ENCODE results near the gene RNF25. TPM values are rescaled to one million over a fixed set of nuclear protein-coding genes. Genes with fewer than 3 reads are reported as not detected.

RNF25 gene
- total RNA-seq, 1 donor from 2014 or later, result 25.5 TPM

DNA sequence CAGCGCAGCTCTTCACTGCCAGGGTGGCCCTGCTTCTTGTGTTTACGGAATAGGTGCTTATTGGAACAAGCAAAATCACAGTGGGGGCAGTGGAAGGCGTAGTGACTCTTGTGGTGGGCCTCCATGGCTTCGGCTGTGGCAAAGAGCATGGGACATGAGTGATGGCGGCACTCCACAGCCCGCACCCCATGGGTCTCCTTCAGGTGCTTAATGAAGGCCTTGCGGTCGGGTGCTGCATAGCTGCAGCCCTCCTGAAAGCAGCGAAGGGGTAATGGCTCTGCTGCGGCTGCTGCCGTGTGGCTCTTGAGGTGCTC is 23.1 kb downstream of the RNF25 start:
- intact Hi-C loops (cut with DNase I), result loop anchor here (10.0 kb wide), 1 partner anchor 244 kb away; no protein-coding TSS in a partner anchor
- DNase-seq (ENCODE audit: extremely low spot score in 2 of 2), result no peak
- no peaks in the 10 kb centered on the region for H3K27me3 ChIP-seq
- H3K36me3 ChIP-seq, result peaks cover 7 to 86% of the 10 kb centered on the region in 2 donors
- TF ChIP-seq CTCF (IDR thresholded peaks at IDR 0.05) (no peak), POLR2AphosphoS5 (IDR thresholded peaks at IDR 0.05; ENCODE audit: insufficient read depth in 1 of 2, low read depth in 1 of 2) (no peak), POLR2A (IDR thresholded peaks at IDR 0.05) (no peak)
- no peaks in the 10 kb centered on the region for H3K9me3 ChIP-seq
- no peak overlapping the region for H3K27ac ChIP-seq
- no peak overlapping the region for H3K4me3 ChIP-seq
- no peaks in the 10 kb centered on the region for H3K4me1 ChIP-seq

DNA sequence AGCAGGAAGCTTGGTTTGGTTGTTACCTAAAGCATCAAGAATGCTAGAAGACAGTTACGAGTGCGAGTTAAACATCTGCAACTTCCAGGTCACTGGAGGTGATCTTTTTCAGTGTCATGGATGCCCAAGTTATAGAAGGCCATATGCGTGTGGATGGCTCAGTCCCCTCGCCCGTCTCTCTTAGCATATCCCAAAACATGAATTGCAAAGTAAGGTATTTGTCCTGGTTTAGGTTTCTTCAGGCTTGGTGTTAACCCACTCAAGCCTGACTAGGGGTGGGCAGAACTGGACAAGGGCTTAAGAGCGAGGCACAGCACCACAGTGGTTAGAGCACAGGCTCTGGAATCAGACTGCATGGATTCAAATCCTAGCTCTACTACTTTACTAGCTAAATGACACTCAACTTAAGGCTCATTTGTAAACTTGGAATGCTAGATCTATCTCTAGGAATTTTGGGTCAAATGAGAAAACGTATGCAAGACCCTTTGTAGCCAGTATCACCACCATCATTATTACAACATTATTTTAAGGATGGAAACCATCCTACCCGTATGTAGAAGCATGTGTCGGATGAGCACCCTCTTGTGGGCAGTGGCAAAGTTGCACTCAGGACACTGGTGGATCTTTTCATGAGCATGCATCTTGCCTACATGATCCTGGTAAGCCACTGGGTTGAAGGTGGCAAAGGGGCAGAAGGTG is 23.6 kb downstream of the RNF25 start:
- peaks cover 7 to 88% of the 10 kb centered on the region in 2 donors for H3K36me3 ChIP-seq
- DNase-seq (ENCODE audit: extremely low spot score in 2 of 2), result no peak

DNA sequence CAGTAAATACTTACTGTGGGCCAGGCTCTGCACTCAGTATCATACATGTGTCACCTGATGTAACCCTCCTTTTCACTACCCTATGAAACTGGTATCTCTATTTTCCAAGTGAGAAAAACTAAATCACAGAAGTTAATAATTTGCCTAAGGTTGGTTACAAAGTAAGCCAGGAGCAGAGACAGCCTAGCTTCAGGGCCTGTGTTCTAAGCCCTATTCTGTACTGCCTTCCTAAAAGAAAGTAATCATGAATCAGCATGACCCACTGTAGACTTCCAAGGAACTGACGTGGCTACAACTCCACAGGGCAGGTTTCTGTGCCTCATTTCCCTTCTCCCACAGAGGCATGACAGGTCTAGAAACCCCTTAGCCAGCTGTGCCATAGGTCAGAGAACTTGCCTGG is 26.7 kb downstream of the RNF25 start:
- Histone ChIP-seq H3K4me3 (no peak overlapping the region), H3K9me3 (no peaks in the 10 kb centered on the region), H3K27ac (no peak overlapping the region), H3K4me1 (no peaks in the 10 kb centered on the region), H3K27me3 (no peaks in the 10 kb centered on the region), H3K36me3 (peaks cover 7 to 86% of the 10 kb centered on the region in 2 donors)
- TF ChIP-seq POLR2A (IDR thresholded peaks at IDR 0.05), result no peak
- TF ChIP-seq POLR2AphosphoS5 (IDR thresholded peaks at IDR 0.05; ENCODE audit: insufficient read depth in 1 of 2, low read depth in 1 of 2), result no peak
- no peak for TF ChIP-seq CTCF (IDR thresholded peaks at IDR 0.05)
- intact Hi-C loops (cut with DNase I), result loop anchor here (10.0 kb wide), 1 partner anchor 240 kb away; no protein-coding TSS in a partner anchor
- no peak for DNase-seq (ENCODE audit: extremely low spot score in 2 of 2)

More for the DNA sequence above, 23.6 kb downstream of the RNF25 start:
- Histone ChIP-seq H3K4me1 (no peaks in the 10 kb centered on the region), H3K27me3 (no peaks in the 10 kb centered on the region), H3K4me3 (no peak overlapping the region), H3K9me3 (no peaks in the 10 kb centered on the region), H3K27ac (no peak overlapping the region)
- intact Hi-C loops (cut with DNase I), result loop anchor here (10.0 kb wide), 1 partner anchor 243 kb away; no protein-coding TSS in a partner anchor
- TF ChIP-seq CTCF (IDR thresholded peaks at IDR 0.05), result peak; percentile 23 to 60 (median 47)
- no peak for TF ChIP-seq POLR2A (IDR thresholded peaks at IDR 0.05)

DNA sequence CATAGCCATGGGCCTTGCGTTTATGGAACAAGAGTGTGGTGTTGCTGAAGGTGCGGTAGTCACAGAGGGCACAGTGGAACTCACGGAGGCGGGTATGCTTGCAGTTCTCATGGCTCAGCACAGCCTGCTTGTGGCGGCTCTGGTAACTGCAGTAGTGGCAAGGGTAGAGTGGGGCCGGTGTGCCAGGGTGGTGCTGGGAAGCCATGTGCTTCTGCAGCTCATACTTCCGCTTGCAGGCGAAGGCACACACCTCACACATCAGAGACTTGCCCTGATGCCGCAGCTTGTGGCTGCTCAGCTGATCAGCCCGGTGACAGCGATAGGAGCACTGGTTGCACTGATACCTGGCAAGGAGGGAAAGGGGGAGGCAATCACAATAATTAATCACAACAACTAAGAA is 27.1 kb downstream of the RNF25 start:
- no peak overlapping the region for H3K27ac ChIP-seq
- no peak overlapping the region for H3K4me3 ChIP-seq
- no peaks in the 10 kb centered on the region for H3K27me3 ChIP-seq
- intact Hi-C loops (cut with DNase I), result loop anchor here (10.0 kb wide), 1 partner anchor 240 kb away; no protein-coding TSS in a partner anchor
- H3K4me1 ChIP-seq, result no peaks in the 10 kb centered on the region
- TF ChIP-seq POLR2A (IDR thresholded peaks at IDR 0.05) (no peak), POLR2AphosphoS5 (IDR thresholded peaks at IDR 0.05; ENCODE audit: insufficient read depth in 1 of 2, low read depth in 1 of 2) (no peak), CTCF (IDR thresholded peaks at IDR 0.05) (no peak)
- H3K36me3 ChIP-seq, result peaks cover 3 to 84% of the 10 kb centered on the region in 2 donors
- H3K9me3 ChIP-seq, result no peaks in the 10 kb centered on the region
- DNase-seq (ENCODE audit: extremely low spot score in 2 of 2), result no peak

GRCh38 chr2:218643751-218644310 is 28.0 kb downstream of the RNF25 start:
- Histone ChIP-seq H3K4me1 (no peaks in the 10 kb centered on the region), H3K27ac (no peak overlapping the region), H3K9me3 (no peaks in the 10 kb centered on the region), H3K36me3 (peaks cover 0 to 84% of the 10 kb centered on the region in 2 donors), H3K27me3 (no peaks in the 10 kb centered on the region), H3K4me3 (no peak overlapping the region)
- no peak for DNase-seq (ENCODE audit: extremely low spot score in 2 of 2)
- TF ChIP-seq POLR2AphosphoS5 (IDR thresholded peaks at IDR 0.05; ENCODE audit: insufficient read depth in 1 of 2, low read depth in 1 of 2), result no peak
- intact Hi-C loops (cut with DNase I), result loop anchor here (10.0 kb wide), 1 partner anchor 239 kb away; no protein-coding TSS in a partner anchor
